HEK293 (cell line): Measurements from ENCODE around the gene DNAAF5.

Source experiments
- ATF2 ChIP-seq: fragments of 450-650 bp; formaldehyde crosslinking; IDR thresholded peaks from 2 replicates; pipeline ENCODE4 v1.5.1; 2016; ENCODE audit warnings: missing biosample characterization, missing genetic modification characterization, low read depth
- CTCF ChIP-seq: fragments of 450-650 bp; formaldehyde crosslinking; IDR thresholded peaks from 2 replicates; pipeline ENCODE4 v1.5.1; 2016; ENCODE audit warnings: missing biosample characterization, missing genetic modification characterization
- GFI1B ChIP-seq: fragments of 450-650 bp; formaldehyde crosslinking; IDR thresholded peaks from 2 replicates; pipeline ENCODE4 v1.5.1; 2016; ENCODE audit warnings: missing biosample characterization, missing genetic modification characterization
- REST ChIP-seq: fragments of 450-650 bp; formaldehyde crosslinking; IDR thresholded peaks from 2 replicates; pipeline ENCODE4 v1.5.1; 2016; ENCODE audit warnings: missing biosample characterization, missing genetic modification characterization
- TRIM28 ChIP-seq: IDR thresholded peaks from 2 replicates; pipeline ENCODE4 v1.6.1; 2011; ENCODE audit warnings: low read length, control low read depth, borderline replicate concordance
- ZBTB7A ChIP-seq: fragments of 450-650 bp; formaldehyde crosslinking; IDR thresholded peaks from 2 replicates; pipeline ENCODE4 v1.5.1; 2016; ENCODE audit warnings: low read depth, missing biosample characterization, missing genetic modification characterization
- ZNF138 ChIP-seq: fragments of 450-650 bp; formaldehyde crosslinking; IDR thresholded peaks from 2 replicates; pipeline ENCODE4 v1.5.1; 2016; ENCODE audit warnings: missing biosample characterization, missing genetic modification characterization, borderline replicate concordance
- ZNF280C ChIP-seq: fragments of 450-650 bp; formaldehyde crosslinking; IDR thresholded peaks from 2 replicates; pipeline ENCODE4 v1.5.1; 2016; ENCODE audit warnings: missing biosample characterization, missing genetic modification characterization
- ZNF530 ChIP-seq: fragments of 450-650 bp; formaldehyde crosslinking; IDR thresholded peaks from 2 replicates; pipeline ENCODE4 v1.5.1; 2016; ENCODE audit warnings: low read depth, missing biosample characterization, missing genetic modification characterization
- ZNF571 ChIP-seq: fragments of 450-650 bp; formaldehyde crosslinking; IDR thresholded peaks from 2 replicates; pipeline ENCODE4 v1.5.0; 2017; ENCODE audit warnings: missing biosample characterization, missing genetic modification characterization
- ZNF639 ChIP-seq: fragments of 450-650 bp; formaldehyde crosslinking; IDR thresholded peaks from 2 replicates; pipeline ENCODE4 v1.5.1; 2016; ENCODE audit warnings: missing biosample characterization, missing genetic modification characterization
- ZNF768 ChIP-seq: fragments of 450-650 bp; formaldehyde crosslinking; IDR thresholded peaks from 2 replicates; pipeline ENCODE4 v1.5.1; 2018; ENCODE audit warnings: missing biosample characterization, mild to moderate bottlenecking, missing genetic modification characterization

GRCh38 chr7:816751-817671 is 90.5 kb downstream of the DNAAF5 start:
- TF ChIP-seq ZBTB7A (no peak), CTCF (tag by site-specific recombination) (no peak), ATF2 (tag by site-specific recombination) (no peak), TRIM28 (no peak), ZNF280C (tag by site-specific recombination) (no peak), GFI1B (tag by site-specific recombination) (no peak), ZNF138 (tag by site-specific recombination) (no peak), ZNF768 (tag by site-specific recombination) (no peak), ZNF530 (tag by site-specific recombination) (no peak), ZNF571 (tag by site-specific recombination) (no peak), REST (tag by site-specific recombination) (no peak), ZNF639 (tag by site-specific recombination) (no peak)
